NCI-H82 (cell line): Measurements from ENCODE around the gene MT1A.

Experiments
- DNase-seq: peaks from one replicate; lab custom pipeline; 2025; lab: John Stamatoyannopoulos, UW

MT1A gene

GRCh38 chr16:56637814-56638750 is at the start of gene MT1A:
MT1A (plus strand) TSS chr16:56638666; CDS start chr16:56638739, 73 bp downstream.
- no peak for DNase-seq

GRCh38 chr16:56588781-56589140 is 49.7 kb upstream of the MT1A start:
- DNase-seq: no peak

DNA sequence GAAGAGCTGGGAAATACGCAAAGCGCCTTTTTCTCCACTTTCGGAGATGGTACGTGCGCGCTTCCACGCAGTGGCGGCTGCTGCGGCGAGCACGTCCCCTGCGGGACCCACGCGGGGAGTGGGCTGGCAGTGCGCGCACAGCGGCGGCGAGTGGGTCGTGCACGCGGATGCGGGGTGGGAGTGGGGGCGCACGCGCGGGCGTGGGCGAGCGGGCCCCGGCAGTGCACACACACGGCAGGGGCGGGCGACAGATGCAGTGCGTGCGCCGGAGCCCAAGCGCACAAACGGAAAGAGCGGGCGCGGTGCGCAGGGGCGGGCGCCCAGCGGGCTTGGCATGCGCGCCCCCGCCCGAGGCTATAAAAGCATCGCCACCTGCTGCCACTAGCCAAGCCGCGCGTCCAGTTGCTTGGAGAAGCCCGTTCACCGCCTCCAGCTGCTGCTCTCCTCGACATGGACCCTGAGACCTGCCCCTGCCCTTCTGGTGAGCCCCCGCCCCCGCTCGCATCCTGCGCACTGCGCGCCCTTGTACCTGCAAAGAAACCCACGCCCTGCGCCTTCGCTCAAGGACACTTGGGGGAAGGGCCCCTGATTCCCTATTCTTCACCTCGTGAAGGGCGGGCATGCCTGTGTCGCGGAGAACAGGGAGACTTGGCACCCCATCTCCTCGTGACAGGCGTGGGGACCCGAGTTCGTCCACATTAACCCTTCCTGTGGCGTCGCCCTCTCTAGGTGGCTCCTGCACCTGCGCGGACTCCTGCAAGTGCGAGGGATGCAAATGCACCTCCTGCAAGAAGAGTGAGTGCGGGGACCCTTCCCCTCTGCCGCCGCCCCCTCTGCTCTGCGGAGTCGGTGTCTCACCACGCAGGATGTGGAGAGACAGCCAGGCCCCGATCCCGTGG is 49.1 kb upstream of the MT1A start, which contains the start of gene MT3:
Gene MT3, plus strand, starts transcription at position 388 of the 899 bp plus-strand sequence. Its CDS starts 63 bp downstream, at position 451.
- DNase-seq: peak; percentile 32

- no peak for DNase-seq
These were observed 46.9 kb upstream of the MT1A start for GRCh38 chr16:56591377-56592060.

- DNase-seq: no peak
These were observed 44.7 kb upstream of the MT1A start for GRCh38 chr16:56593573-56594291.

DNA sequence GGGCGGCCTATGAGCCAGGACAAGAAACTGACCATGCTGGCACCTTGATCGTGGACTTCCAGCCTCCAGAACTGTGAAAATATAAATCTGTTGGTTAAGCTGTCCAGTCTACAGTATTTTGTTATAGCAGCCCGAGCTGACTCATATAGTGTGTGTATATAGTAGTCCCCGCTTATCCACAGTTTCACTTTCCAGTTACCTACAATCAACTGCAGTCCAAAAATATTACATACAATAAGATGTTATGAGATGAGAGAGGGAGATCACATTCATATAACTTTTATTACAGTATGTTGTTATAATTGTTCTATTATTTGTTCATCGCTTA is 44.2 kb upstream of the MT1A start:
- no peak for DNase-seq

DNA sequence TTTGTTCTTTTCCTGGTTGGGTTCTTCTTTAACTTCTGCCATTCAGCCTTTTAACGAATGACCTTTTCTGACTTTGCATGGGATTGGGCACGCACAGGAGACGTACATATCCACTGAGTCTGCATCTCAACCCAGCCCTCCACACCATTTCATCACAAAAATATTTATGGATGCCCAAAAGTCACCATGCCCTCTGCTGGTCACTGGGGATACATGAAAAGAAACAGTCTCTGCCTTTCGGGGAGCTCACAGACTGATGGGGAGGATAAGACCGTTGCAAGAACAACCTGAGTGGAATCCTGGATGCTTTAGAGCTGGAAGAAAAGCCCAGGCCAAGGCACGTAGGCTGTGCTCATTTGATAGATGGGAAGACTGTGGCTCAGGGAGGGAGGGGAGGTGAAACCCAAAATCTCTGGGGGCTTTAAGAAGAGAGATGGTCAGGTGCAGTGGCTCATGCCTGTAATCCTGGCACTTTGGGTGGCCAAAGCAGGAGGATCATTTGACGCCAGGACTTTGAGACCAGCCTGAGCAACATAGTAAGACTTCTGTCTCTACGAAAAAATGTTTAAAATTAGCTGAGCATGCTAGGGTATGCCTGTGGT is 38.0 kb upstream of the MT1A start:
- peak; percentile 61 for DNase-seq

DNA sequence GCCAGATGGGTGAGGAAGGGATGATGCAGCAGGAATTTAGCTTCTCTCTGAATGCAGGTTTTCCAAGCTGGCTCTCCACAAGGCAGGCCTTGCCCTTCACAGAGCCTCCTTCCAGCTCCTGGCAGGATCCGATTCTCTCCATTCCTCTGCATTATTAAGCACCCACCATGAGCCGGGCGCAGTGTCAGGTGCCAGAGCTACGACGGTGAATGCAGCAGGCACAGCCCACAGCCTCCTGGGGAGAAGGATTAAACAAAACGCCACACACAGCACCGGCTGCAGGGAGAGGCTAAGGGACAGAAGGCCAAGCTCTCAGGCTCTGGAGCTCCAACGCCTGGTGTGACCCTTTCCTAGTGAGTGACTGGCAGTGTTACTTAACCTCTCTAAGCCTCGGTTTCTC is 37.1 kb upstream of the MT1A start:
- peak; percentile 43 for DNase-seq

GRCh38 chr16:56603589-56603988 is 34.9 kb upstream of the MT1A start:
- peak; percentile 63 for DNase-seq

- no peak for DNase-seq
These were observed 33.5 kb upstream of the MT1A start for GRCh38 chr16:56604966-56605365.

GRCh38 chr16:56605475-56605874 is 33.0 kb upstream of the MT1A start:
- no peak for DNase-seq

- DNase-seq: no peak
These were observed 32.4 kb upstream of the MT1A start for GRCh38 chr16:56606071-56606475.

DNA sequence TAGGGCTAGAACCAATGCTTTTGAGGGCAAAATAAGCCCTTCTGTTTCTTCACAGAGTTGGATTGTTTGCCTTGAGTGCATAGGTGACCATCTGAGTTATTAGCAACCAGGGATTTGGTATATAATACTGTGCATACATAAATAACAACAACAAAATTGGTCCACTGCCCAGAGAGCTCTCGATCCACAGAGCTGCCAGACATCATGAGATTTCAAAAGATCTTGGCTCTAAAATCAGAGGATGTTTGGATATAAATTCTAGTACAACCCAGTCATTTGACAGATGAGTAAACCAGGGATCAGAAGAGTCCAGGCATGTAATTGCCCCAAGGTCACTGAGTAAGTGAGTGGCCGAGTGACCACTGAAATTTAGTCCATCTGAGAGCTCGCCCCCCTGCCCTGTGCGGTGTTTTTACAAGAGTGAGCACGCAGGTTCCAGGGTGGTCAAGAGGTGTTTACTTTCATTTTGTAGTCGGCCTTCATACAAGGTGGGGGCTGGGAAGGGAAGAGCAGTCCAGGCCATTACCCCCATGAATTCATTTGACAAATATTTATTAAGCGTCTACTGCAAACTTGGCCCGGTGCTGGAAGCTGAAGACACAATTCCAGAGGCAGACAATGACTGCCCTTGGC is 31.9 kb upstream of the MT1A start:
- no peak for DNase-seq

DNA sequence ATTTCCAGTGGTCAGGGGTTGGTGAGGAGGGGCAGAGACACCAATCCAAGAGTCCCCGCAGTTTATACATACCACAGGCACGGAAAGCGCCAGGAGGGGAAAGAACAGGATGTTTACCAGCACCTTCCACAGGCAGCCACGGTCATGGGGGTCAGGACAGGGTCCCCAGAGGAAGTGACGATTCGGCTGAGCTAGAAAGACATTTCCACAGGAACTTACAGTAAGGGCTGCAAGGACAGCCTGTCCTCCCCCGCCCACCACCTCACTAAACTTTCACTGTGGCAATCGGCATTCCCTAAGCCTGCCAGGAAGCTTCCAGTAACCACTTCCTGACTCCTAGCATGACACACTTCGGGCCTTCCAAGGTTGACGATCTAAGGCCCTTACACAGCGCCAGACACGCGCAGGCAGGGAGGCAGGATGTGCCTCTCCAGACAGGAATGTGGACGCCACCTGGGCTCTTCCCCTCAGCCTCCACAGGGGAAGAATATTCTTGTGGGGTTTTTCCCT is 31.3 kb upstream of the MT1A start:
- DNase-seq: no peak

GRCh38 chr16:56607675-56608042 is 30.8 kb upstream of the MT1A start:
- no peak for DNase-seq

DNA sequence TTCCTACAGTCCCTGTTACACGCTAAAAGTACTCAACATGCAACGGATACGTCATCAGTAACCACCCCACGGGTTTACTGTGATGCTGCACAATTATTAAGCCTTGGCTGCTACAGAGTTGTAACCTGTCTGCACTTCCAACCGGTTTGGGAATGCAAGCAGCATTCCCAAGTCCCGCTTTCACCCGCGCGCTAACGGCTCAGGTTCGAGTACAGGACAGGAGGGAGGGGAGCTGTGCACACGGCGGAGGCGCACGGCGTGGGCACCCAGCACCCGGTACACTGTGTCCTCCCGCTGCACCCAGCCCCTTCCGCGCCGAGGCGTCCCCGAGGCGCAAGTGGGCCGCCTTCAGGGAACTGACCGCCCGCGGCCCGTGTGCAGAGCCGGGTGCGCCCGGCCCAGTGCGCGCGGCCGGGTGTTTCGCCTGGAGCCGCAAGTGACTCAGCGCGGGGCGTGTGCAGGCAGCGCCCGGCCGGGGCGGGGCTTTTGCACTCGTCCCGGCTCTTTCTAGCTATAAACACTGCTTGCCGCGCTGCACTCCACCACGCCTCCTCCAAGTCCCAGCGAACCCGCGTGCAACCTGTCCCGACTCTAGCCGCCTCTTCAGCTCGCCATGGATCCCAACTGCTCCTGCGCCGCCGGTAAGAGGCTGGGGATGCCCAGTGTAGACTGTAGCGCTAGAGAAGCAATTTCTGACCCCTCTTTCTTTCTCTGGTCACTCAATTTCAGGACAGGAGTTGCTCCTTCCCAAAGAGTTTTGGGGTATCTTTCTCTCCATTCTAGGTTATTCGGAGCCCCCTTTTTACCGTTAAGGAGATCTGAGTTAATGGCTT is 30.2 kb upstream of the MT1A start, which contains the start of gene MT2A:
Gene MT2A, plus strand, starts transcription at position 542 of the 833 bp plus-strand sequence. Its CDS starts 72 bp downstream, at position 614.
- DNase-seq: peak; percentile 93

- DNase-seq: peak; percentile 13
These were observed 29.5 kb upstream of the MT1A start for GRCh38 chr16:56608876-56609462.

DNA sequence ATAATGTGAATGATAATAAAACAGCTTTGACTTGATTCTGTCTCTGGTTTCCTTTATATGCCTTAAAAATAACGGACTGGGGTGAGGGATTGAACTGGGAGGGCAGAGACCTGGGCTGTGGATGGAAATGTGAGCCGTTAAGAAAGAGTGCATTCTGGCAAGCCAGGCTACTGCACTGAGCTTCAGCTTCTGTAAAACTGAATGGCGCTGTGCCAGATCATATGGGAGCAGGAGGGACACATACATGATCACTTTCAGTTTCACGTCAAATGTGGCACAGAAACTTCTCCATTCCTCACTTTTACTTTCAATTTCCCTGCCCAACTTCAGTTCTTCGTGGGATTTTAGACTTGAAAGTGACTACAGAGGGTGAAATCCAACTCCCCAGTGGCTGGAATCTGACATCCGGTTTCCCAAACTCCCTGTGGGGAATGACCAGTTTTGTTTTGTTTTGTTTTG is 29.0 kb upstream of the MT1A start:
- DNase-seq: peak; percentile 27
